LNCAP (cell line): ENCODE measurements around the gene GPATCH2L.

ENCODE experiments used
- TF ChIP-seq, protein P1 (sequence below): fragments of 450-650 bp; IDR thresholded peaks from 2 replicates; pipeline ENCODE4 v1.5.1; 2017; ENCODE audit warnings: mild to moderate bottlenecking

GPATCH2L gene

DNA sequence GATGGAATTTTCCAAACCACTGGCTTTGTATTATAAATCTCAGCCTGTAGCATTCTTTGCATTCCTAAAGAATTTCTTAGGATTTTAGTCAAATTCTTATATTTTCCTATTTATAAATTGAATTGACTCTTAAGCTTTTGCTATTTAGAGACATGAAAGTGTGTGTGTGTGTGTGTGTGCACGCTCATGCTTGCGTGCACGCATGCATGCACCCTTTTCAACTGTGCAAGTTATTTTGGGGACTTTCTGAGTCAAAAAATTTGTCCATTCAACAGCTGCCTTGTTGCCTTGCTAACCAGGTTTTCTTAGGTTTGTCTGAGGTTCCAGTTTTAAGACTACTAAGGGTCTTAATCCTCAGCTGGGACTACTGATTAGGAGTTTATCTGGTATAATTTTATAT, 42.6 kb downstream of the GPATCH2L start:
- TF ChIP-seq, protein P1, sequence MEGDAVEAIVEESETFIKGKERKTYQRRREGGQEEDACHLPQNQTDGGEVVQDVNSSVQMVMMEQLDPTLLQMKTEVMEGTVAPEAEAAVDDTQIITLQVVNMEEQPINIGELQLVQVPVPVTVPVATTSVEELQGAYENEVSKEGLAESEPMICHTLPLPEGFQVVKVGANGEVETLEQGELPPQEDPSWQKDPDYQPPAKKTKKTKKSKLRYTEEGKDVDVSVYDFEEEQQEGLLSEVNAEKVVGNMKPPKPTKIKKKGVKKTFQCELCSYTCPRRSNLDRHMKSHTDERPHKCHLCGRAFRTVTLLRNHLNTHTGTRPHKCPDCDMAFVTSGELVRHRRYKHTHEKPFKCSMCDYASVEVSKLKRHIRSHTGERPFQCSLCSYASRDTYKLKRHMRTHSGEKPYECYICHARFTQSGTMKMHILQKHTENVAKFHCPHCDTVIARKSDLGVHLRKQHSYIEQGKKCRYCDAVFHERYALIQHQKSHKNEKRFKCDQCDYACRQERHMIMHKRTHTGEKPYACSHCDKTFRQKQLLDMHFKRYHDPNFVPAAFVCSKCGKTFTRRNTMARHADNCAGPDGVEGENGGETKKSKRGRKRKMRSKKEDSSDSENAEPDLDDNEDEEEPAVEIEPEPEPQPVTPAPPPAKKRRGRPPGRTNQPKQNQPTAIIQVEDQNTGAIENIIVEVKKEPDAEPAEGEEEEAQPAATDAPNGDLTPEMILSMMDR = no peak

DNA sequence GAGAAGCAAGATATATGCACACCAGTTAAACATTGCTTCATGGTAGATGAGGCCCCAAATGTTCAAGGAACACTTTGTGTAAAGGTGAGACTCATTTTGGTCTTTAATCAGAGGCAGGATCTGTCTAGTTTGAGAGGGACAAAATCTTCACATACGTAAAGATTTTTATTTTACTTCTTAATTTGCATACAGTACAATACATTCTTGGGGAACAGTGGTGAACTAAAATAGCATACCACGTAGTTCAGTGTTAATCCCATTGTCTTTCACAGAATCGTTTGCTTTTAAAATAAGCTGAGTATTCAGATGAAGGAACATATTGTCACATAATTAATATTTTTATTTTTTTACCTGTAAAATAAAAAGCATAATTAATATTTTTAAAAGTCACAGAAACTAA, 43.3 kb downstream of the GPATCH2L start:
- TF ChIP-seq, protein P1 = no peak

DNA sequence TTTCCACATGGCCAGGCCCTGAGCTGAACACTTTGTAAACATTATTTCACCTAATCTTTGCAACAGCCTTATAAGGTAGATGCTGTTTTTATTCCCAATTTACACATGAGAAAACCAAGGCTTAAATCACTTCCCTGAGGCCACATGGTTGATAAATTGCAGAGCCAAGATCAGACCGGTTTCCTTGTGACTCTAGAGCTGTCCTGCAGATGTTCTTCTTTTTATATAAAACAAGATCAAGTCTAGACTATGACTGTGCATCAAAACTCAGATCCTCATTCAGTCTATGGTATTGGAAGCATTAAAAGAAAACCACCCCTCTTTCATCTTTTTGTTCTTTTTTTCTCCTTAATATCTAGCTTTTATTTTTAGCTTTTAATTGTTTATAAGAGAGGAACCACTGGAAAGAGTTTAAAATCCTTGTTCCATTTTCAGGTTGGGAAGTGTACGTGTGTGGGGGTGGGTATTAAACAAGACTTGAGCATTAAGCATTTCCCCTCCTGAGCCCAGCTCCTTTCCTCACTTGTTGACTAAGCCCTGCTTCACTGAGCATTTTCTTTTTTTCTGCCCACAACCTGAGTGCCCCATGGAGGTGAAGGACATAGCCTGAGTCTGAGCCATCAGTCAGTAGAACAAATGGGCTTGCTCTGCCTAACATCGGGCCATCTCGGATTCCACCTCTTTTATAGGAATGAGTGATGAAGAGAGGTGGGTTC, 45.4 kb downstream of the GPATCH2L start:
- TF ChIP-seq, protein P1 = no peak

DNA sequence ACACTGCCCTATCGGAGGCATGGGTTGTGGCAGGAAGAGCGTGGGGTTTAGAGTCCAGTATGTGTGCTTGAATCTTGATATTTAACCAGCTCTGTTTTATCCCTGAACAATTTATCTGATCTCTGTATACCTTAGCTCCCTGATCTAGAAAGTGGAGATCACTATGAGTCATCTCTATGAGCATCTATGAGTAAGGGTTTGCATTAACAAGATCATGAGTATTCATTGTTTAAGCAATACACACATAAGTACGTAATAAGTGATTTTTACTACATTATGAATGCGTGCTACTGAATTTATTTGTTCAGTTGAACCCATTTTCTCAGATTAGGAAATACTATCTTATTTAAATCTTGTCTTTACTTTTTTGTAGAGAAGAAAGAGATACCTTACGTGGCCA, 49.4 kb downstream of the GPATCH2L start:
- TF ChIP-seq, protein P1 = no peak

DNA sequence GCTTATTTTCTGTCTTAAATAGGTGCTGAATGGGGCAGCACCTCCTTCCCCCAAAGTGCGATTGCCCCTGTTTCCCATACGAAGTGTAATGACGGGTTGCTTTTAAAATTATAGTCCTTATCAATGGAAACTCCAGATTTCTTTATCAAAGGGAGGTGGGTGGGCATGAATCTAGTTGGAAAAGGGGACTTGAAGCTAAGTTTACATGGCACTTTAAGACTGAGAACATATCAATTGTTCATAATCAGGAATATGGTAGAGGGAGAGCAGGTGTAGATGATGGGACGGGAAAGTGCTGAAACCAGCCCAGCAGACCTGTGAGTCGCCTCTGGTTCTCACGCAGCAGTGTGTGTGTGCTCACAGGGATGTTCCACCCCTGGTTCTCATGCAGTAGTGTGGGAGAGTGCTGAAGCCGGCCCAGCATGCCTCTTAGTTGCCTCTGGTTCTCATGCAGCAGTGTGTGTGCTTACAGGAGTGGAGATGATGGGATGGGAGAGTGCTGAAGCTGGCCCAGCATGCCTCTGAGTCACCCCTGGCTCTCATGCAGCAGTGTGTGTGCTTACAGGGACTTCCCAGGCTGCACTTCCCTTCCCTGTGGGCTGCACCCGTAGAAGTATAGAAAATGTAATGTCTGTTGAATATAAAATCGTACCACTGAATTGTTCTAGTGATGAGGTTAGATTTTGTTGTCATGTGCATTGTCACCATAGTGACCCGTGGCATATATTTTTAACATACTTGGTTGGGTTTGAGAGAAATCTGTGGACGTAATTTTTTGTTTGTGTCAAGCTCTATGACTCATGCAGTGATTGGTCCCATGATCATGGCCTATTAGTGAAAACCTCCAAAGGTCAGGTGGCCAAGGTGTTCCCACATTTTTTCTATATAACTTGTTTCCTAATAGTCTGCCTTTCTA, 51.6 kb downstream of the GPATCH2L start:
- TF ChIP-seq, protein P1 = no peak

DNA sequence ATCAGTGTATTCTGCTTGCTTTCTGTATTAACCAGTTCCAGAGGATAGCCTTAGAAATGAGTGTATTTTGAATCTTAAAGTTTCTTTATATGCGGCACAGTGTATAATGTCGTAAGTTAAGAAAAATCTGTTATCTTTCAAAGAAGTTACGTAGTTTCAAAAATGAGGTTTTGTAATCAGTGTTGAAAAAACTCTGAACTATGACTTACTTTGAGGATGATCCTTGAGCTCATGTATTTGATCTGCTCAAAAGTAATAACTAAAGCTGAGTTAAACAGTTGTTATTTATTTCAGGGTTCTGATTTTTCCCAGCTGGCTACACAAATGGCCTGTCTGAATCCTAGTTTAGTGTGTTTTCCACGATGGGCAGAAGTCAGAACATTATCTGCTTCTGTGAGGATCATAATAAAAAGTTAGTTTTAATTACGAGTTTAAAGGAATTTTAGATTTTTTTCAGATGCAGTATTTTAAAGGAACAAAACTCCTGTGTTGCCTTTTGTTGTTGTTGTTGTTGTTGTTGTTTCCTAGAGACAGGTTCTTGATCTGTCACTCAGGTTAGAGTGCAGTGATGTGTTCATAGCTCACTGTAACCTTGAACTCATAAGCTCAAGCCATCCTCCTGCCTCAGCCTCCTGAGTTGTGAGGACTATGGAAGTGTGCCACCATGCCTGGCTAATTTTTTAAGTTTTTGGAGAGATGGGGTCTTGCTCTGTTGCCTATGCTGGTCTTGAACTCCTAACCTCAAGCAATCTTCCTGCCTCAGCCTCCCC, 52.9 kb downstream of the GPATCH2L start:
- TF ChIP-seq, protein P1 = no peak

DNA sequence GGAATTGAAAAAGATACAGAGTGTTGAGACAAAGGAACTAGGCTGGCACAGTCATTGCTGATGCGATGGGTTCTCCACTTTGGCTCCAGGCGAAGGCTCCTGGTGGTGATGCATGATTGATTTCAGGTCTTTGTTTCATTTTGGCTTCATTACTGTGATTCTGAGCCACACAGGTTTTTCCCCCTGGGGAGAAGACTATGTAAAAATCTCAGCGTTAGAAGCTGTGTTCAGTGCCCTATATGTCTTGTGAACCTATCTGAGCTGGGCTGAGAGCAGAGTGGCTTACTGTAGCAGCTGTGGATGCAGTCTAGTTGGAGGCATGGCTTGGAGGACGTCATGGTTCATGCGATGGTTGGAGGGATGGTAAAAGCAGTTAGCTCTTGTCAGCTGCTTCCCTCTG, 54.0 kb downstream of the GPATCH2L start:
- TF ChIP-seq, protein P1 = no peak
